ENCODE measurements around the gene IFI27L1.

Gene IFI27L1

GRCh38 chr14:94081386-94081820 lies 293 bp downstream of the IFI27L1 start:
- DNase-seq = no peak

- no peak for DNase-seq
These were observed 6.8 kb downstream of the IFI27L1 start for GRCh38 chr14:94087891-94088290.

GRCh38 chr14:94088516-94088915 lies 7.4 kb downstream of the IFI27L1 start:
- no peak for DNase-seq

GRCh38 chr14:94089479-94089878 lies 8.4 kb downstream of the IFI27L1 start:
- DNase-seq = no peak

GRCh38 chr14:94093418-94093817 lies 12.3 kb downstream of the IFI27L1 start:
- DNase-seq = no peak

- DNase-seq = no peak
These were observed 16.0 kb downstream of the IFI27L1 start for GRCh38 chr14:94097091-94097490.

GRCh38 chr14:94098326-94098992 lies 17.3 kb downstream of the IFI27L1 start:
- no peak for DNase-seq

- no peak for DNase-seq
These were observed 17.9 kb downstream of the IFI27L1 start for GRCh38 chr14:94099006-94099405.

- DNase-seq = no peak
These were observed 19.7 kb downstream of the IFI27L1 start for GRCh38 chr14:94100847-94101246.

GRCh38 chr14:94101748-94102147 lies 20.6 kb downstream of the IFI27L1 start:
- no peak for DNase-seq

- DNase-seq = no peak
These were observed 21.8 kb downstream of the IFI27L1 start for GRCh38 chr14:94102768-94103482.

- DNase-seq = no peak
These were observed 22.5 kb downstream of the IFI27L1 start for GRCh38 chr14:94103554-94104150.

GRCh38 chr14:94104731-94105130 lies 23.6 kb downstream of the IFI27L1 start:
- no peak for DNase-seq

GRCh38 chr14:94109915-94110250 lies 28.8 kb downstream of the IFI27L1 start:
- no peak for DNase-seq

- DNase-seq = no peak
These were observed 29.6 kb downstream of the IFI27L1 start, which contains the start of gene IFI27 for GRCh38 chr14:94110552-94111181. Gene IFI27, plus strand, starts transcription at chr14:94110736.

- DNase-seq = no peak
These were observed 30.4 kb downstream of the IFI27L1 start for GRCh38 chr14:94111276-94112095.

- DNase-seq = no peak
These were observed 31.5 kb downstream of the IFI27L1 start for GRCh38 chr14:94112513-94113063.

- no peak for DNase-seq
These were observed 32.0 kb downstream of the IFI27L1 start for GRCh38 chr14:94113073-94113472.

GRCh38 chr14:94113490-94113889 lies 32.4 kb downstream of the IFI27L1 start:
- no peak for DNase-seq

- no peak for DNase-seq
These were observed 32.9 kb downstream of the IFI27L1 start for GRCh38 chr14:94113908-94114588.

GRCh38 chr14:94114589-94115057 lies 33.5 kb downstream of the IFI27L1 start:
- DNase-seq = no peak

All from NCI-H1417 (cell line).